Heart right ventricle (tissue), 16 donors: ENCODE results near the gene ILF3. TPM values are rescaled to one million over a fixed set of nuclear protein-coding genes. Genes with fewer than 3 reads are reported as not detected.
A peak's percentile ranks its signal among the peaks of the same experiment; 100 is the strongest.

Experiments
- ATAC-seq, 8 donors: fragments of 200-7000 bp; cut with Tn5 transposase; one replicate each; pipeline ENCODE4 v1.9.1; 2020; ENCODE audit warnings: mild to moderate bottlenecking in 8 of 8, moderate library complexity in 8 of 8, moderate number of reproducible peaks in 1 of 8
- DNase-seq, 2 donors: peaks; one replicate each; pipeline ENCODE4 v3.0.0-alpha.2; 2020
- H3K27ac ChIP-seq, 10 donors: fragments of 200-600 bp; sonication (generic) in 2 of 10; one replicate each; pipeline versions ENCODE4 v1.5.0 to v1.8.0; 2020 to 2022; ENCODE audit warnings: mild to moderate bottlenecking in 3 of 10
- H3K27me3 ChIP-seq, 7 donors: fragments of 200-600 bp; one replicate each; pipeline ENCODE4 v1.8.0; 2021 to 2022; ENCODE audit warnings: mild to moderate bottlenecking in 2 of 7
- H3K36me3 ChIP-seq, 9 donors: fragments of 200-600 bp; sonication (generic) in 1 of 9; one replicate each; pipeline versions ENCODE4 v1.5.0 to v1.8.0; 2020 to 2022; ENCODE audit warnings: mild to moderate bottlenecking in 2 of 9
- H3K4me1 ChIP-seq, 9 donors: fragments of 200-600 bp; sonication (generic) in 1 of 9; one replicate each; pipeline versions ENCODE4 v1.5.0 to v1.8.0; 2020 to 2022; ENCODE audit warnings: mild to moderate bottlenecking in 4 of 9
- H3K4me3 ChIP-seq, 10 donors: fragments of 200-600 bp; sonication (generic) in 2 of 10; one replicate each; pipeline versions ENCODE4 v1.5.0 to v1.8.0; 2020 to 2022; ENCODE audit warnings: mild to moderate bottlenecking in 7 of 10, moderate library complexity in 2 of 10
- H3K9me3 ChIP-seq, 11 donors: fragments of 200-600 bp in 10 of 11; sonication (generic) in 2 of 11; one replicate each; pipeline versions ENCODE4 v1.5.0 to v1.8.0; 2013 to 2022; ENCODE audit warnings: mild to moderate bottlenecking in 2 of 11, control low read depth in 1 of 11, moderate library complexity in 1 of 11
- WGBS, 2 donors: extraction: QIAGEN DNeasy Blood & Tissue Kit; methylation state at CpG; one replicate each; pipeline ENCODE4 v1.1.7; 2013; ENCODE audit warnings: inconsistent platforms in 1 of 2; 5-methylcytosine and 5-hydroxymethylcytosine counted together
- intact Hi-C, 10 donors: fragments of 100-400 bp; cut with DNase I; formaldehyde crosslinking; loops; one replicate each; pipeline versions ENCODE4 v1.11.1 to v1.14.2; 2022
- polyA plus RNA-seq, 2 donors: library from polyadenylated mRNA; stranded (reverse); fragments of 200-250 nt; gene quantifications; one replicate each; pipeline ENCODE4 v1.2.3, GENCODE V29; 2013
- total RNA-seq, 10 donors: library from RNA; stranded (reverse); fragmentation: NEBNext Ultra II Directional in 3 of 10; extraction: Animal tissue kit (Norgen Biotek cat#: 25700) in 3 of 10; gene quantifications; one replicate each; pipeline versions ENCODE4 v1.2.1 to v1.2.4, GENCODE V29; 2021 to 2023
- TF ChIP-seq, protein P1 (sequence below), 9 donors: fragments of 200-600 bp; sonication (generic) in 2 of 9; IDR thresholded peaks; one replicate each; pipeline versions ENCODE4 v1.5.0 to v1.8.0; 2021 to 2022; ENCODE audit warnings: antibody characterized with exemption in 9 of 9, mild to moderate bottlenecking in 5 of 9, moderate library complexity in 1 of 9
- donor health status: Arrhythmogenic right ventricular cardiomyopathy.
- donor health status: ischemic (EF 13 %, LVEDD 7.1; RV severe dilation, severe dysfunction).
- donor health status: healthy with polysubstance abuse.
- donor health status: DM: no; HTN: yes; CAD: no.
- donor health status: DM: no; HTN: no; CAD: no.
- donor health status: ischemic (EF 25% LVEDD 6.9; RV normal size, moderate dysfunction).
- donor health status: ischemic (EF 25% LVEDD 5.7; RV mildly dilated, moderate dysfunction).
- donor health status: healthy.
- donor health status: DM: yes; HTN: yes; CAD: no.
- donor health status: Ischemic cardiomyopathy.
- donor health status: ischemic (EF 35%, LVEDD 5.7; RV mildly dilated, moderate dysfunction).
- donor health status: nonischemic (EF 11% LVEDD 7.7; RV severe dilation, severe dysfunction).
- donor health status: DM: yes; HTN: yes; CAD: no.
- donor health status: PGD.
- donor health status: ischemic (EF 29% LVEDD 5.4; RV normal size, mild dysfunction).
- donor health status: nonischemic (EF 23%, LVEDD 6.1; RV moderate dilation, normal function).

Gene ILF3
- total and polyA plus RNA-seq, 12 donors, result 68.1 to 129 (median 109) TPM

DNA sequence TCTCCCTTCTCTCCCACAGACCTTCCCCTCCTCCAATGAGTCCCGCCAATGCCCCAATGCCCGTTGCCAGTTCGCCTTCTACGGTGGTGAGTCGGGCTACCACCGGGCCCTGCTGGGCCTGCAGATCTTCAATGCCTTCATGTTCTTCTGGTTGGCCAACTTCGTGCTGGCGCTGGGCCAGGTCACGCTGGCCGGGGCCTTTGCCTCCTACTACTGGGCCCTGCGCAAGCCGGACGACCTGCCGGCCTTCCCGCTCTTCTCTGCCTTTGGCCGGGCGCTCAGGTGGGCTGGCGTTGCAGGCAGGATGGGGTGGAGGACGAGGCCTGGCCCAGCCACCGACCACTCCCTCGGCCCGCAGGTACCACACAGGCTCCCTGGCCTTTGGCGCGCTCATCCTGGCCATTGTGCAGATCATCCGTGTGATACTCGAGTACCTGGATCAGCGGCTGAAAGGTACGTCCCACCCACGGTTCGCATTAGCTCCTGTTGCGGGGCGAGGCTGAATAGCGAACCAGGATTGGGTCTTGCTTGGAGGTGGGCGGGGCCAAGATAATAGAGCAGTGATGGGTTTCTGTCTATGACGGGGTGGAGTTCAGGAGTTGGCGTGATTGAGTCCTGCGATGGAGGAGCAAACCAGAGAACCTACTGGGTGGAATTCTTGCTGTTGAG is 17.7 kb upstream of the ILF3 start:
- no peaks in the 10 kb centered on the region for H3K9me3 ChIP-seq
- DNase-seq (no peak), ATAC-seq (peak in 1 of 8 donors; percentile 31)
- H3K4me3 ChIP-seq, result no peak overlapping the region
- TF ChIP-seq, protein P1, sequence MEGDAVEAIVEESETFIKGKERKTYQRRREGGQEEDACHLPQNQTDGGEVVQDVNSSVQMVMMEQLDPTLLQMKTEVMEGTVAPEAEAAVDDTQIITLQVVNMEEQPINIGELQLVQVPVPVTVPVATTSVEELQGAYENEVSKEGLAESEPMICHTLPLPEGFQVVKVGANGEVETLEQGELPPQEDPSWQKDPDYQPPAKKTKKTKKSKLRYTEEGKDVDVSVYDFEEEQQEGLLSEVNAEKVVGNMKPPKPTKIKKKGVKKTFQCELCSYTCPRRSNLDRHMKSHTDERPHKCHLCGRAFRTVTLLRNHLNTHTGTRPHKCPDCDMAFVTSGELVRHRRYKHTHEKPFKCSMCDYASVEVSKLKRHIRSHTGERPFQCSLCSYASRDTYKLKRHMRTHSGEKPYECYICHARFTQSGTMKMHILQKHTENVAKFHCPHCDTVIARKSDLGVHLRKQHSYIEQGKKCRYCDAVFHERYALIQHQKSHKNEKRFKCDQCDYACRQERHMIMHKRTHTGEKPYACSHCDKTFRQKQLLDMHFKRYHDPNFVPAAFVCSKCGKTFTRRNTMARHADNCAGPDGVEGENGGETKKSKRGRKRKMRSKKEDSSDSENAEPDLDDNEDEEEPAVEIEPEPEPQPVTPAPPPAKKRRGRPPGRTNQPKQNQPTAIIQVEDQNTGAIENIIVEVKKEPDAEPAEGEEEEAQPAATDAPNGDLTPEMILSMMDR (IDR thresholded peaks at IDR 0.05), result no peak
- H3K4me1 ChIP-seq, result peaks cover 0 to 37% (median 0%) of the 10 kb centered on the region in 9 donors
- intact Hi-C loops, result loop anchor here in 2 of 10 donors (2.0 to 5.0 kb wide), 2 partner anchors 34 to 48 kb away; no protein-coding TSS in a partner anchor
- 90 to 93% methylated on average over 37 of the region's 37 CpGs for WGBS, 2 donors
- H3K36me3 ChIP-seq, result peaks cover 0 to 100% (median 55%) of the 10 kb centered on the region in 9 donors
- no peaks in the 10 kb centered on the region for H3K27me3 ChIP-seq
- no peak overlapping the region for H3K27ac ChIP-seq

DNA sequence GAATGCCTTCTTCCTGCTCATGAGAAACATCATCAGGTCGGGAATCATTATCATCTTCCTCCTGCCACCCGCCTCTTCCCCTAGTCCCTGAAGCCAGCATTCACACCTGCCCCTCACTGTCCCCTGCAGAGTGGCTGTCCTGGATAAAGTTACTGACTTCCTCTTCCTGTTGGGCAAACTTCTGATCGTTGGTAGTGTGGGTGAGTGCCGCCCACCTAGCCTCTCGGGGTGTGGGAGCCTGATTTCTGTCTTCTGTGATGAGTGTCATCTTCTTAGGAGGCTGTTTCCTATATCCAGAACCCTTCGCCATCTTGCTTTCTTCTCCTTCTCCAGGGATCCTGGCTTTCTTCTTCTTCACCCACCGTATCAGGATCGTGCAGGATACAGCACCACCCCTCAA is 16.3 kb upstream of the ILF3 start:
- DNase-seq (no peak), ATAC-seq (no peak)
- TF ChIP-seq, protein P1 (IDR thresholded peaks at IDR 0.05), result no peak
- Histone ChIP-seq H3K27me3 (no peaks in the 10 kb centered on the region), H3K27ac (no peak overlapping the region), H3K4me1 (peaks cover 0 to 37% (median 4%) of the 10 kb centered on the region in 9 donors), H3K9me3 (no peaks in the 10 kb centered on the region), H3K4me3 (no peak overlapping the region), H3K36me3 (peaks cover 0 to 100% (median 53%) of the 10 kb centered on the region in 9 donors)
- 74 to 77% methylated on average over 8 of the region's 8 CpGs for WGBS, 2 donors
- intact Hi-C loops, result loop anchor here in 2 of 10 donors (2.0 to 5.0 kb wide), 2 partner anchors 36 to 49 kb away; no protein-coding TSS in a partner anchor

DNA sequence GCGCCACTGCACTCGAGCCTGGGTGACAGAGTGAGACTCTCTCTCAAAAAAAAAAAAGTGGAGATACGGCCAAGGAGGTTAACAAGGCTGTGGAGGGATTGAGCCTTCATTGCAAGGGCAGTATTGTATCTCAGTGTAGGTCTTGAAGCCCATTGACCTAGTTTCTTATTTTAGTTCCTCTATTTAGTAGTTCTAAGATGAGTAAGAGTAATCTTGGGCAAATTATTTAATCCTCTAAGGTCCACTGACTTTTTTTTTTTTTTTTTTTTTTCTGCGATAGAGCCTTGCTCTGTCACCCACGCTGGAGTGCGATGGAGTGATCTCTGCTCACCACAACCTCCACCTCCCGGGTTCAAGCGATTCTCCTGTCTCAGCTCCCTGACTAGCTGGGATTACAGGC is 14.3 kb upstream of the ILF3 start:
- no peak for ATAC-seq
- no peak for DNase-seq
- TF ChIP-seq, protein P1 (IDR thresholded peaks at IDR 0.05), result no peak
- peaks cover 0 to 90% (median 46%) of the 10 kb centered on the region in 9 donors for H3K36me3 ChIP-seq
- H3K4me3 ChIP-seq, result no peak overlapping the region
- intact Hi-C loops, result loop anchor here in 1 of 10 donors (5.0 kb wide), 1 partner anchor 38 kb away; no protein-coding TSS in a partner anchor
- H3K9me3 ChIP-seq, result no peaks in the 10 kb centered on the region
- WGBS, 2 donors, result 85 to 94% methylated on average over 8 of the region's 8 CpGs
- no peak overlapping the region for H3K27ac ChIP-seq
- peaks cover 6 to 48% (median 23%) of the 10 kb centered on the region in 9 donors for H3K4me1 ChIP-seq
- H3K27me3 ChIP-seq, result no peaks in the 10 kb centered on the region

DNA sequence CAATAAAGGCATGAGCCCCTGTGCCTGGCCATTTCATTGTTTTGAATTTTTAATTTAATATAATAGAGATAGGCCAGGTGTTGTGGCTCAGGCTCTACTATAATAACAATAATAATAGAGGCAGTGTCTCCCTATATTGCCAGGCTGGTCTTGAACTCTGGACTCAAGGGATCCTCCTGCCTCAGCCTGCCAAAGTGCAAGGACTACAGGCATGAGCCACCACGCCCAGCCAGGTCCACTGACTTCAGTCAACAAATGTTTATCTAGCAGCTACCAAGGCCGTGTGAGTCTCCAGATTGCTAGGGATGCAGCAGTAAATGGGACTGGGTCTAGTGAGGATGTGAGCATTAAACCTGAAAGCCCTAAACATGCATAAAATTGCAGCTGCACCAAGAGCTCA is 13.8 kb upstream of the ILF3 start:
- Histone ChIP-seq H3K9me3 (no peaks in the 10 kb centered on the region), H3K4me3 (no peak overlapping the region), H3K27me3 (no peaks in the 10 kb centered on the region), H3K36me3 (peaks cover 0 to 85% (median 44%) of the 10 kb centered on the region in 9 donors), H3K27ac (no peak overlapping the region), H3K4me1 (peaks cover 6 to 45% (median 18%) of the 10 kb centered on the region in 9 donors)
- DNase-seq (no peak), ATAC-seq (no peak)
- intact Hi-C loops, result no loop called here
- 80% methylated on average over 2 of the region's 2 CpGs for WGBS, 2 donors
- TF ChIP-seq, protein P1 (IDR thresholded peaks at IDR 0.05), result no peak
